ENCODE measurements around the gene LNX1. TPM values are rescaled to one million over a fixed set of nuclear protein-coding genes. Genes with fewer than 3 reads are reported as not detected.

The LNX1 gene
- total and polyA plus RNA-seq, 2 of the 8 experiments (the other 6 are each of a cell fraction or from before 2014, with no cell fraction given): 2.7 to 3.8 TPM

DNA sequence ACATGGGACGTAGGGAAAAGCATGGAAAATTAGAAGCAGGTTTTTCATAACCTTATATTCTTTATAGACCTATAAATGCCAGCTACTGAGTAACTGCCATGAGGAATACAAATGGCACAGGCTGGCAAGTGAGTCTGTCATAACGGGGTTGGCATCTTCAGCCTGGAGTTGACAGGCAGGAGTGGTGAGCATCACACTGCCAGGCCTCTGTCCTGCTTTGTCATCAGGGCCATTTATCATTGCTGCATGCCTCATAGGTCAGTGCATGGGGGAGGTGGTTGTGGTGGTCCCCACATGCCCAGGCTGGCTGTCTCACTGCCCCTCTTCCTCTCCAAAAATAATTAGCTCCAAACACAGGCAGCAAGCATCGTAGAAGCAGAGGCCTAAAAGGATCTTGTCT is 72.5 kb downstream of the LNX1 start:
- POLR2A ChIA-PET (ENCODE audit: partially characterized antibody): no interaction called here
- WGBS, 2 experiments (ENCODE audit: extremely low coverage in 1 of 2, insufficient coverage in 1 of 2, insufficient read length in 1 of 2, insufficient replicate concordance in 2 of 2, low coverage in 1 of 2, low lambda C conversion rate in 2 of 2, missing lambda C conversion rate in 1 of 2): 94% methylated on average over 3 of the region's 3 CpGs; no CpG with 5 or more reads in 1 of the 2 experiments
- TF ChIP-seq BCL11A (IDR thresholded peaks at IDR 0.05; ENCODE audit: low read depth in 2 of 2, low read length in 2 of 2): no peak
- TF ChIP-seq KDM1A (IDR thresholded peaks at IDR 0.05; ENCODE audit: borderline replicate concordance, low read length): no peak
- TF ChIP-seq EGR1 (IDR thresholded peaks at IDR 0.05; ENCODE audit: borderline replicate concordance, low read depth, low read length): no peak
- TF ChIP-seq EP300 (IDR thresholded peaks at IDR 0.05; ENCODE audit: borderline replicate concordance in 1 of 2, low read depth in 2 of 2, low read length in 2 of 2): no peak
- TF ChIP-seq SIX5 (IDR thresholded peaks at IDR 0.05; ENCODE audit: low read depth, low read length): no peak
- TF ChIP-seq CHD1 (IDR thresholded peaks at IDR 0.05; ENCODE audit: low read depth, low read length): no peak
- no peak for TF ChIP-seq RXRA (IDR thresholded peaks at IDR 0.05; ENCODE audit: insufficient read depth, low read depth, low read length)
- TF ChIP-seq SIN3A (conservative IDR thresholded peaks at IDR 0.05 in 1 of 2, IDR thresholded peaks at IDR 0.05 in 1 of 2; ENCODE audit: low read depth in 1 of 2, low read length in 2 of 2): no peak
- TF ChIP-seq POLR2AphosphoS5 (IDR thresholded peaks at IDR 0.05; ENCODE audit: low read depth, low read length): no peak
- no peak for TF ChIP-seq CREB1 (IDR thresholded peaks at IDR 0.05)
- TF ChIP-seq NRF1 (IDR thresholded peaks at IDR 0.05; ENCODE audit: low read depth, low read length): no peak
- no peak for TF ChIP-seq ATF2 (IDR thresholded peaks at IDR 0.05; ENCODE audit: low read length)

More for the DNA sequence above, 72.5 kb downstream of the LNX1 start:
- Histone ChIP-seq H2BK120ac (replicated peaks; ENCODE audit: low read depth, low read length) (no peak overlapping the region), H3K27ac (ENCODE audit: low read depth, low read length) (no peak overlapping the region), H2BK5ac (ENCODE audit: low read depth, low read length) (no peak overlapping the region), H4K8ac (ENCODE audit: extremely low read depth, insufficient read depth, low read length) (no peak overlapping the region), H4K91ac (replicated peaks; ENCODE audit: insufficient read length, low read length) (no peak overlapping the region), H3K79me2 (ENCODE audit: control insufficient read depth in 1 of 2, insufficient read depth in 2 of 2, low read length in 2 of 2) (no peaks in the 10 kb centered on the region), H3K4me2 (ENCODE audit: insufficient read depth in 1 of 2, low read depth in 2 of 2, low read length in 2 of 2) (no peak overlapping the region), H3K36me3 (ENCODE audit: control insufficient read depth in 2 of 4, insufficient read depth in 4 of 4, low read length in 3 of 4) (no peaks in the 10 kb centered on the region), H3K4me1 (replicated peaks in 1 of 4; ENCODE audit: control insufficient read depth in 3 of 4, insufficient read depth in 4 of 4, low read length in 3 of 4) (peaks cover 3 to 12% (median 8%) of the 10 kb centered on the region in 4 experiments; a peak in 4 of 7 replicates), H2AK5ac (ENCODE audit: low read depth, low read length) (no peak overlapping the region), H3K79me1 (ENCODE audit: low read depth, low read length) (no peaks in the 10 kb centered on the region), H2BK15ac (ENCODE audit: low read length) (no peak overlapping the region), H3K27me3 (replicated peaks in 1 of 4; ENCODE audit: control insufficient read depth in 3 of 4, extremely low read depth in 1 of 4, insufficient read depth in 3 of 4, low read length in 3 of 4) (no peaks in the 10 kb centered on the region; a peak in 2 of 7 replicates), H3K14ac (ENCODE audit: insufficient read length) (no peak overlapping the region), H3K9ac (replicated peaks in 1 of 4; ENCODE audit: extremely low read depth in 1 of 4, low read depth in 3 of 4, low read length in 3 of 4) (no peak overlapping the region), H3K4me3 (ENCODE audit: extremely low read depth in 1 of 4, insufficient read depth in 2 of 4, low read depth in 3 of 4, low read length in 4 of 4) (no peak overlapping the region), H3K4ac (replicated peaks; ENCODE audit: insufficient read length, low read depth, low read length) (no peak overlapping the region), H3K18ac (ENCODE audit: extremely low read depth, low read length) (no peak overlapping the region), H4K20me1 (replicated peaks in 1 of 2; ENCODE audit: control insufficient read depth in 1 of 2, insufficient read depth in 2 of 2, low read length in 2 of 2) (no peaks in the 10 kb centered on the region), H2BK12ac (ENCODE audit: low read depth, low read length) (peak overlapping the region; percentile 35; the same call in 1 of the 2 replicates), H4K5ac (ENCODE audit: insufficient read length, low read depth, low read length) (no peak overlapping the region), H3K23me2 (ENCODE audit: low read depth, low read length) (no peaks in the 10 kb centered on the region), H2AFZ (ENCODE audit: low read length) (no peak overlapping the region), H2BK20ac (ENCODE audit: low read length) (no peak overlapping the region), H3K23ac (ENCODE audit: insufficient read length) (no peak overlapping the region), H3K9me3 (ENCODE audit: insufficient read depth in 2 of 2, low read depth in 1 of 2, low read length in 1 of 2) (no peaks in the 10 kb centered on the region), H3K56ac (replicated peaks; ENCODE audit: insufficient read length, low read depth, low read length) (no peak overlapping the region)
- FAIRE-seq (no peak), DNase-seq (ENCODE audit: low read depth in 1 of 2, low spot score in 2 of 2) (no peak)
- CTCF ChIA-PET (ENCODE audit: partially characterized antibody): interaction anchor here (0.6 to 1.7 kb wide), 2 partner anchors 12 to 27 kb away, joined by 4 read pairs; no protein-coding TSS in a partner anchor

All from H1 (cell line).